Thyroid gland (tissue), 4 donors: Measurements from ENCODE around the gene ATAD3C.

Source experiments
- CTCF ChIP-seq, 6 experiments: fragments of 200-600 bp in 3 of 6; fragments of 450-650 bp in 3 of 6; sonication (generic) in 3 of 6; IDR thresholded peaks; one replicate each; pipeline ENCODE4 v1.5.1; 2016 to 2019; ENCODE audit warnings: antibody characterized with exemption in 6 of 6, mild to moderate bottlenecking in 2 of 6, inconsistent platforms in 1 of 6, moderate library complexity in 1 of 6
- POLR2A ChIP-seq, 2 donors: fragments of 450-650 bp; IDR thresholded peaks; one replicate each; pipeline ENCODE4 v1.6.1; 2017; ENCODE audit warnings: antibody characterized with exemption in 2 of 2, mild to moderate bottlenecking in 2 of 2, moderate library complexity in 1 of 2

GRCh38 chr1:1432951-1433803 is 16.3 kb upstream of the ATAD3C start:
- TF ChIP-seq CTCF (IDR thresholded peaks at IDR 0.05) = no peak
- TF ChIP-seq POLR2A (IDR thresholded peaks at IDR 0.05) = no peak
